Measurements from ENCODE around the gene KATNIP.

GRCh38 chr16:27511657-27512448, 38.1 kb upstream of the KATNIP start:
- TF ChIP-seq CTCF (IDR thresholded peaks at IDR 0.05) (no peak), RCOR1 (IDR thresholded peaks at IDR 0.05; ENCODE audit: low read length) (no peak), MEF2A (IDR thresholded peaks at IDR 0.05; ENCODE audit: borderline replicate concordance, low read depth) (no peak), POLR2AphosphoS5 (IDR thresholded peaks at IDR 0.05; ENCODE audit: low read depth, low read length) (no peak), TCF12 (IDR thresholded peaks at IDR 0.05) (no peak), RXRA (IDR thresholded peaks at IDR 0.05; ENCODE audit: borderline replicate concordance, low read depth) (no peak), TAF1 (IDR thresholded peaks at IDR 0.05; ENCODE audit: borderline replicate concordance, low read depth, low read length) (no peak), MAX (IDR thresholded peaks at IDR 0.05; ENCODE audit: low read depth) (no peak), IRF3 (IDR thresholded peaks at IDR 0.05; ENCODE audit: low read depth, low read length) (no peak)

Data from SK-N-SH (cell line).